ENCODE results near the gene ECE1.

GRCh38 chr1:21300774-21301173, 10.5 kb upstream of the ECE1 start:
- TF ChIP-seq POLR2AphosphoS5 (IDR thresholded peaks at IDR 0.05; ENCODE audit: low read depth, low read length) (no peak), SIN3A (IDR thresholded peaks at IDR 0.05; ENCODE audit: borderline replicate concordance, insufficient read depth, low read depth, low read length) (no peak)
- TF ChIP-seq, protein P1, sequence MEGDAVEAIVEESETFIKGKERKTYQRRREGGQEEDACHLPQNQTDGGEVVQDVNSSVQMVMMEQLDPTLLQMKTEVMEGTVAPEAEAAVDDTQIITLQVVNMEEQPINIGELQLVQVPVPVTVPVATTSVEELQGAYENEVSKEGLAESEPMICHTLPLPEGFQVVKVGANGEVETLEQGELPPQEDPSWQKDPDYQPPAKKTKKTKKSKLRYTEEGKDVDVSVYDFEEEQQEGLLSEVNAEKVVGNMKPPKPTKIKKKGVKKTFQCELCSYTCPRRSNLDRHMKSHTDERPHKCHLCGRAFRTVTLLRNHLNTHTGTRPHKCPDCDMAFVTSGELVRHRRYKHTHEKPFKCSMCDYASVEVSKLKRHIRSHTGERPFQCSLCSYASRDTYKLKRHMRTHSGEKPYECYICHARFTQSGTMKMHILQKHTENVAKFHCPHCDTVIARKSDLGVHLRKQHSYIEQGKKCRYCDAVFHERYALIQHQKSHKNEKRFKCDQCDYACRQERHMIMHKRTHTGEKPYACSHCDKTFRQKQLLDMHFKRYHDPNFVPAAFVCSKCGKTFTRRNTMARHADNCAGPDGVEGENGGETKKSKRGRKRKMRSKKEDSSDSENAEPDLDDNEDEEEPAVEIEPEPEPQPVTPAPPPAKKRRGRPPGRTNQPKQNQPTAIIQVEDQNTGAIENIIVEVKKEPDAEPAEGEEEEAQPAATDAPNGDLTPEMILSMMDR (IDR thresholded peaks at IDR 0.05): no peak
